GM12878 (cell line): ENCODE measurements around the gene HSPBAP1. TPM values are rescaled to one million over a fixed set of nuclear protein-coding genes. Genes with fewer than 3 reads are reported as not detected.

Experiments used
- ATAC-seq: fragments of 200-7000 bp; cut with Tn5 transposase; 3 replicates; pipeline ENCODE4 v1.9.1; 2020; ENCODE audit warnings: mild to moderate bottlenecking, moderate library complexity
- BruUV-seq: library from RNA; stranded (reverse); fragments of 400-500 nt; replicated peaks from 2 replicates; lab custom pipeline; 2021; lab: Mats Ljungman, UMichigan
- CTCF ChIA-PET: fragments of 300-600 bp; sonication (Branson Sonifier 250); formaldehyde crosslinking; extraction: SDS; loops from one replicate; lab custom pipeline; 2021; ENCODE audit warnings: inconsistent platforms; lab: Yijun Ruan, JAX
- POLR2A ChIA-PET: fragments of 350-600 bp; formaldehyde crosslinking; extraction: SDS; loops from one replicate; lab custom pipeline; 2021; ENCODE audit warnings: inconsistent platforms; lab: Charles Lee
- RAD21 ChIA-PET: fragments of 300-600 bp; sonication (Branson Sonifier 250); formaldehyde crosslinking; loops from one replicate; lab custom pipeline; 2023; ENCODE audit warnings: antibody characterized with exemption; ENCODE audit not compliant: unreplicated experiment; lab: Charles Lee
- SMC1A ChIA-PET: fragments of 300-600 bp; sonication (Branson Sonifier 250); formaldehyde crosslinking; loops from one replicate; lab custom pipeline; 2023; ENCODE audit not compliant: unreplicated experiment, uncharacterized antibody; lab: Charles Lee
- DNase-seq: peaks from one replicate; pipeline ENCODE4 v3.0.0-alpha.2; 2011; ENCODE audit warnings: low read depth, low spot score
- FAIRE-seq: peaks from 3 replicates; lab custom pipeline; 2011; peaks lifted over from hg19 to GRCh38; lab: Jason Lieb, UNC
- H2AFZ ChIP-seq: 2 replicates; pipeline ENCODE4 v1.6.0; 2011; ENCODE audit warnings: low read depth, low read length, control low read depth; ENCODE audit not compliant: control insufficient read depth
- H3K27ac ChIP-seq: 2 replicates; pipeline ENCODE4 v1.5.1; 2011; ENCODE audit warnings: control low read depth; ENCODE audit not compliant: control insufficient read depth, insufficient read depth
- H3K27me3 ChIP-seq, 2 experiments: replicated peaks in 1 of 2; 2 replicates each; pipeline versions ENCODE4 v1.6.0 to v1.6.1; 2011; ENCODE audit warnings: low read length in 1 of 2; ENCODE audit not compliant: control insufficient read depth in 2 of 2, insufficient read depth in 2 of 2
- H3K36me3 ChIP-seq, 2 experiments: 2 replicates each; pipeline ENCODE4 v1.5.1; 2011; ENCODE audit warnings: low read length in 1 of 2; ENCODE audit not compliant: control insufficient read depth in 2 of 2, insufficient read depth in 2 of 2
- H3K4me1 ChIP-seq: 2 replicates; pipeline ENCODE4 v1.6.1; 2011; ENCODE audit warnings: mild to moderate bottlenecking, low read length, moderate library complexity, mixed read lengths; ENCODE audit not compliant: control insufficient read depth, insufficient read depth
- H3K4me2 ChIP-seq: 2 replicates; pipeline ENCODE4 v1.6.0; 2011; ENCODE audit warnings: control low read depth; ENCODE audit not compliant: control insufficient read depth, insufficient read depth
- H3K4me3 ChIP-seq: fragments of 200-600 bp; sonication (generic); 2 replicates; pipeline ENCODE4 v1.5.1; 2016
- H3K79me2 ChIP-seq: 2 replicates; pipeline ENCODE4 v1.6.0; 2011; ENCODE audit warnings: low read length; ENCODE audit not compliant: control insufficient read depth, insufficient read depth
- H3K9ac ChIP-seq: 2 replicates; pipeline ENCODE4 v1.8.0; 2011; ENCODE audit warnings: low read length, control low read depth, mixed read lengths; ENCODE audit not compliant: control insufficient read depth, insufficient read depth
- H3K9me3 ChIP-seq: replicated peaks from 3 replicates; pipeline ENCODE4 v1.5.1; 2011; ENCODE audit warnings: mild to moderate bottlenecking, low read length; ENCODE audit not compliant: control insufficient read depth, insufficient read depth
- H4K20me1 ChIP-seq: 2 replicates; pipeline ENCODE4 v1.6.0; 2011; ENCODE audit not compliant: control insufficient read depth, insufficient read depth
- IKZF1 ChIP-seq: fragments of 450-650 bp; conservative IDR thresholded peaks from 2 replicates; pipeline ENCODE4 v1.6.1; 2017; ENCODE audit warnings: antibody characterized with exemption, mild to moderate bottlenecking
- LARP7 ChIP-seq: fragments of 450-650 bp; IDR thresholded peaks from 2 replicates; pipeline ENCODE4 v1.6.1; 2017; ENCODE audit warnings: mild to moderate bottlenecking
- MEF2A ChIP-seq: IDR thresholded peaks from 2 replicates; pipeline ENCODE4 v1.6.1; 2011; ENCODE audit warnings: low read depth, mild to moderate bottlenecking, low read length, moderate library complexity; ENCODE audit not compliant: insufficient read depth
- NBN ChIP-seq: fragments of 450-650 bp; IDR thresholded peaks from 2 replicates; pipeline ENCODE4 v1.6.1; 2016
- NR2C1 ChIP-seq: fragments of 450-650 bp; IDR thresholded peaks from 2 replicates; pipeline ENCODE4 v1.6.1; 2017; ENCODE audit warnings: antibody characterized with exemption, mild to moderate bottlenecking, moderate library complexity
- SMARCA5 ChIP-seq: fragments of 450-650 bp; IDR thresholded peaks from 2 replicates; pipeline ENCODE4 v1.6.1; 2017; ENCODE audit warnings: mild to moderate bottlenecking
- SPI1 ChIP-seq: IDR thresholded peaks from 2 replicates; pipeline ENCODE4 v1.6.1; 2011; ENCODE audit warnings: low read depth, mild to moderate bottlenecking, low read length, moderate library complexity, borderline replicate concordance; ENCODE audit not compliant: insufficient read depth
- TBL1XR1 ChIP-seq: IDR thresholded peaks from 2 replicates; pipeline ENCODE4 v1.6.1; 2012; ENCODE audit warnings: low read depth, low read length, improper control_type of control experiment
- WGBS: methylation state at CpG from one replicate; pipeline ENCODE4 v1.1.6; 2016; ENCODE audit warnings: low lambda C conversion rate; ENCODE audit not compliant: insufficient replicate concordance, insufficient coverage; ENCODE audit errors: missing lambda C conversion rate; 5-methylcytosine and 5-hydroxymethylcytosine counted together
- in situ Hi-C: fragments of 300-500 bp; cut with MboI; formaldehyde crosslinking; loops from 9 replicates; pipeline ENCODE4 v1.14.3; 2018; ENCODE audit warnings: mixed read lengths
- intact Hi-C: fragments of 100-400 bp; cut with micrococcal nuclease; formaldehyde crosslinking; loops from one replicate; pipeline ENCODE4 v1.14.2; 2022; ENCODE audit not compliant: unreplicated experiment
- polyA plus RNA-seq, 11 experiments: library from polyadenylated mRNA; depleted of rRNA in 4 of 11; unstranded in 6 of 11; stranded (reverse) in 5 of 11; fragments of >200 nt; fragmentation: Nextera tagmentation in 4 of 11; fragmentation: Illumina TruSeq in 1 of 11; extraction: Ambion mirVana in 4 of 11; extraction: Trizol in 1 of 11; gene quantifications; 1 replicate in 1 of 11; 2 replicates in 10 of 11; pipeline versions ENCODE4 v1.2.1 to v1.2.3, GENCODE V29; 2011 to 2016; ENCODE audit warnings: inconsistent platforms in 2 of 11, missing spikeins in 2 of 11, low read depth in 1 of 11
- total RNA-seq, 4 experiments: library from RNA; depleted of rRNA in 3 of 4; stranded (reverse); fragments of >200 nt in 3 of 4; fragmentation: Illumina TruSeq in 1 of 4; extraction: Trizol in 1 of 4; gene quantifications; 2 replicates each; pipeline versions ENCODE4 v1.2.1 to v1.2.3, GENCODE V29; 2013 to 2021
- TF ChIP-seq, protein P1 (sequence below): IDR thresholded peaks from 2 replicates; pipeline ENCODE4 v1.6.1; 2012; ENCODE audit warnings: improper control_type of control experiment, low read depth, low read length; ENCODE audit not compliant: insufficient replicate concordance
- TF ChIP-seq, protein P2 (sequence below): IDR thresholded peaks from 2 replicates; pipeline ENCODE4 v1.6.1; 2012; ENCODE audit warnings: low read length, inconsistent platforms
- TF ChIP-seq, protein P3 (sequence below), 3 experiments: IDR thresholded peaks in 2 of 3; conservative IDR thresholded peaks in 1 of 3; 2 replicates each; pipeline ENCODE4 v1.5.1; 2011; ENCODE audit warnings: low read depth in 3 of 3, low read length in 3 of 3, mild to moderate bottlenecking in 3 of 3, control low read depth in 2 of 3, moderate library complexity in 2 of 3, inconsistent platforms in 1 of 3, mixed read lengths in 1 of 3; ENCODE audit not compliant: control insufficient read depth in 2 of 3, insufficient read depth in 1 of 3; ENCODE audit errors: extremely low read depth in 1 of 3

Gene HSPBAP1
- total and polyA plus RNA-seq, 10 of the 15 experiments (the other 5 are each of a cell fraction or from before 2014, with no cell fraction given), result 3.2 to 10.3 (median 7.9) TPM

DNA sequence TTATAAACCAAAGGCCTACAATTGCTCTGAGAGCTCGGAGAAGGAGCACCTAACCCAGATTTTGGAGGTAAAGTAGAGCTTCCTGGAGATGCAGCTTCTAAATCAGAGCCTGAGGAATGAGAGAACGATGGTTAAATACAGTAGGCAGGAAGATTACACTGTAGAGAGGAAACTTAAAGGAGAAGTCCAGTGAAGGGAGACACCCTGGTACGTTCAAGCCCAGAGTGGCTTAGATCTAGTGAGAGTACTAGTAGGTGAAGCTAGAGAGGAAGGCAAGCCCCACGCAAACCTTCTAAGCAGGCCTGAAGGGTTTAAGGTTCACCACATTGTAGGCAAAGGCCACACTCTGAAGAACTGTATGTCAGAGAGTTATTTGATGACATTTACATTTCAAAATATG is 34.6 kb upstream of the HSPBAP1 start:
- no peak overlapping the region for H3K27ac ChIP-seq
- no TSS peak for BruUV-seq
- CTCF ChIA-PET, result interaction anchor here (0.5 to 0.6 kb wide), 2 partner anchors 23 to 569 kb away, joined by 3 read pairs; no protein-coding TSS in a partner anchor

More for the DNA sequence above, 34.6 kb upstream of the HSPBAP1 start:
- ChIA-PET SMC1A (interaction anchor here (1.1 kb wide), 1 partner anchor 11 kb away, joined by 3 read pairs; no protein-coding TSS in a partner anchor), POLR2A (no interaction called here), RAD21 (no interaction called here)
- no peaks in the 10 kb centered on the region for H3K36me3 ChIP-seq
- no peak overlapping the region for H2AFZ ChIP-seq
- DNase-seq (no peak), ATAC-seq (no peak), FAIRE-seq (no peak)
- TF ChIP-seq IKZF1, result no peak
- TF ChIP-seq SMARCA5, result no peak
- no peak for TF ChIP-seq MEF2A
- TF ChIP-seq, protein P1, sequence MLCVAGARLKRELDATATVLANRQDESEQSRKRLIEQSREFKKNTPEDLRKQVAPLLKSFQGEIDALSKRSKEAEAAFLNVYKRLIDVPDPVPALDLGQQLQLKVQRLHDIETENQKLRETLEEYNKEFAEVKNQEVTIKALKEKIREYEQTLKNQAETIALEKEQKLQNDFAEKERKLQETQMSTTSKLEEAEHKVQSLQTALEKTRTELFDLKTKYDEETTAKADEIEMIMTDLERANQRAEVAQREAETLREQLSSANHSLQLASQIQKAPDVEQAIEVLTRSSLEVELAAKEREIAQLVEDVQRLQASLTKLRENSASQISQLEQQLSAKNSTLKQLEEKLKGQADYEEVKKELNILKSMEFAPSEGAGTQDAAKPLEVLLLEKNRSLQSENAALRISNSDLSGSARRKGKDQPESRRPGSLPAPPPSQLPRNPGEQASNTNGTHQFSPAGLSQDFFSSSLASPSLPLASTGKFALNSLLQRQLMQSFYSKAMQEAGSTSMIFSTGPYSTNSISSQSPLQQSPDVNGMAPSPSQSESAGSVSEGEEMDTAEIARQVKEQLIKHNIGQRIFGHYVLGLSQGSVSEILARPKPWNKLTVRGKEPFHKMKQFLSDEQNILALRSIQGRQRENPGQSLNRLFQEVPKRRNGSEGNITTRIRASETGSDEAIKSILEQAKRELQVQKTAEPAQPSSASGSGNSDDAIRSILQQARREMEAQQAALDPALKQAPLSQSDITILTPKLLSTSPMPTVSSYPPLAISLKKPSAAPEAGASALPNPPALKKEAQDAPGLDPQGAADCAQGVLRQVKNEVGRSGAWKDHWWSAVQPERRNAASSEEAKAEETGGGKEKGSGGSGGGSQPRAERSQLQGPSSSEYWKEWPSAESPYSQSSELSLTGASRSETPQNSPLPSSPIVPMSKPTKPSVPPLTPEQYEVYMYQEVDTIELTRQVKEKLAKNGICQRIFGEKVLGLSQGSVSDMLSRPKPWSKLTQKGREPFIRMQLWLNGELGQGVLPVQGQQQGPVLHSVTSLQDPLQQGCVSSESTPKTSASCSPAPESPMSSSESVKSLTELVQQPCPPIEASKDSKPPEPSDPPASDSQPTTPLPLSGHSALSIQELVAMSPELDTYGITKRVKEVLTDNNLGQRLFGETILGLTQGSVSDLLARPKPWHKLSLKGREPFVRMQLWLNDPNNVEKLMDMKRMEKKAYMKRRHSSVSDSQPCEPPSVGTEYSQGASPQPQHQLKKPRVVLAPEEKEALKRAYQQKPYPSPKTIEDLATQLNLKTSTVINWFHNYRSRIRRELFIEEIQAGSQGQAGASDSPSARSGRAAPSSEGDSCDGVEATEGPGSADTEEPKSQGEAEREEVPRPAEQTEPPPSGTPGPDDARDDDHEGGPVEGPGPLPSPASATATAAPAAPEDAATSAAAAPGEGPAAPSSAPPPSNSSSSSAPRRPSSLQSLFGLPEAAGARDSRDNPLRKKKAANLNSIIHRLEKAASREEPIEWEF, result no peak
- TF ChIP-seq, protein P2, sequence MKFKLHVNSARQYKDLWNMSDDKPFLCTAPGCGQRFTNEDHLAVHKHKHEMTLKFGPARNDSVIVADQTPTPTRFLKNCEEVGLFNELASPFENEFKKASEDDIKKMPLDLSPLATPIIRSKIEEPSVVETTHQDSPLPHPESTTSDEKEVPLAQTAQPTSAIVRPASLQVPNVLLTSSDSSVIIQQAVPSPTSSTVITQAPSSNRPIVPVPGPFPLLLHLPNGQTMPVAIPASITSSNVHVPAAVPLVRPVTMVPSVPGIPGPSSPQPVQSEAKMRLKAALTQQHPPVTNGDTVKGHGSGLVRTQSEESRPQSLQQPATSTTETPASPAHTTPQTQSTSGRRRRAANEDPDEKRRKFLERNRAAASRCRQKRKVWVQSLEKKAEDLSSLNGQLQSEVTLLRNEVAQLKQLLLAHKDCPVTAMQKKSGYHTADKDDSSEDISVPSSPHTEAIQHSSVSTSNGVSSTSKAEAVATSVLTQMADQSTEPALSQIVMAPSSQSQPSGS, result no peak
- no peak for TF ChIP-seq LARP7
- no peak for TF ChIP-seq TBL1XR1
- TF ChIP-seq, protein P3, sequence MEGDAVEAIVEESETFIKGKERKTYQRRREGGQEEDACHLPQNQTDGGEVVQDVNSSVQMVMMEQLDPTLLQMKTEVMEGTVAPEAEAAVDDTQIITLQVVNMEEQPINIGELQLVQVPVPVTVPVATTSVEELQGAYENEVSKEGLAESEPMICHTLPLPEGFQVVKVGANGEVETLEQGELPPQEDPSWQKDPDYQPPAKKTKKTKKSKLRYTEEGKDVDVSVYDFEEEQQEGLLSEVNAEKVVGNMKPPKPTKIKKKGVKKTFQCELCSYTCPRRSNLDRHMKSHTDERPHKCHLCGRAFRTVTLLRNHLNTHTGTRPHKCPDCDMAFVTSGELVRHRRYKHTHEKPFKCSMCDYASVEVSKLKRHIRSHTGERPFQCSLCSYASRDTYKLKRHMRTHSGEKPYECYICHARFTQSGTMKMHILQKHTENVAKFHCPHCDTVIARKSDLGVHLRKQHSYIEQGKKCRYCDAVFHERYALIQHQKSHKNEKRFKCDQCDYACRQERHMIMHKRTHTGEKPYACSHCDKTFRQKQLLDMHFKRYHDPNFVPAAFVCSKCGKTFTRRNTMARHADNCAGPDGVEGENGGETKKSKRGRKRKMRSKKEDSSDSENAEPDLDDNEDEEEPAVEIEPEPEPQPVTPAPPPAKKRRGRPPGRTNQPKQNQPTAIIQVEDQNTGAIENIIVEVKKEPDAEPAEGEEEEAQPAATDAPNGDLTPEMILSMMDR (IDR thresholded peaks at IDR 0.05 in 2 of 3, conservative IDR thresholded peaks at IDR 0.05 in 1 of 3; ENCODE audit: control insufficient read depth in 2 of 3, extremely low read depth in 1 of 3, insufficient read depth in 1 of 3, low read depth in 3 of 3, low read length in 3 of 3), result no peak
- TF ChIP-seq NR2C1, result no peak
- TF ChIP-seq SPI1, result no peak
- no peak for TF ChIP-seq NBN
- in situ Hi-C loops (no loop called here), intact Hi-C loops (no loop called here)
- no peaks in the 10 kb centered on the region for H3K9me3 ChIP-seq
- 84% methylated on average over 4 of the region's 4 CpGs for WGBS
- no peak overlapping the region for H3K9ac ChIP-seq
- no peaks in the 10 kb centered on the region for H4K20me1 ChIP-seq
- no peak overlapping the region for H3K4me2 ChIP-seq
- H3K4me3 ChIP-seq, result no peak overlapping the region
- H3K79me2 ChIP-seq, result no peaks in the 10 kb centered on the region
- no peaks in the 10 kb centered on the region for H3K4me1 ChIP-seq
- no peaks in the 10 kb centered on the region for H3K27me3 ChIP-seq
